MM.1S (cell line): ENCODE data around the gene SORL1-AS1.

Experiments
- EZH2phosphoT487 ChIP-seq: fragments of 300-600 bp; sonication (generic); IDR thresholded peaks from 2 replicates; pipeline ENCODE4 v1.6.1; 2018; ENCODE audit warnings: antibody characterized with exemption, low read length
- TF ChIP-seq, protein P1 (sequence below): fragments of 300-600 bp; sonication (generic); IDR thresholded peaks from 2 replicates; pipeline ENCODE4 v1.5.1; 2016; ENCODE audit warnings: antibody characterized with exemption, low read length, mixed read lengths

DNA sequence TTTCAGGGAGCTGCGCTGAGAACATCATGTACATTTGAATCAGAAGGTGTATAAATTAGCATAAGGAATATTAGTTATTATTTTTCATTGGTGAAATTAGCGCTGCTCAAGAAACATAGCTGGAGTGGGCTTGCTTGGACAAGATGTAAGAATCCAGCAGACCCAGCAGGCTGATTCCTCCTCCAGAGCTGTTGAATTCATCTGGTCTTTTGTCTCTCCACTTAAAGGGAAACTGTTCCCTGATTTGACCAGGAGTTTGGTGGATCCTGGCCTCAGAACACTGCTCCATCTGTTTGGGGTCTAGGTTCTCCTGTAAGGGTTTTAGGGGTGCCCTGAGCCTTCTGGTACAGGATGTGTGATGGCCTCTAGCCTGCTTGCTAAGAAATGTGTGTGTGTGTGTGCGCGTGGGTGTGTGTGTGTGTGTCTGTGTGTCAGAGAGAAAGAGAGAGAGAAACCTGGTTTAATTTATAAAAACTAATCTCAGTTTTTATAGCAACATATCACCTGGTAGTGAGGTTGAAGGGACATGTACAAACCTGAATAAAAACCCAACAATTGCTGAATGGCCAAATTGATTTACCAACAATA is 9.0 kb downstream of the SORL1-AS1 start:
- TF ChIP-seq EZH2phosphoT487, result no peak
- TF ChIP-seq, protein P1, sequence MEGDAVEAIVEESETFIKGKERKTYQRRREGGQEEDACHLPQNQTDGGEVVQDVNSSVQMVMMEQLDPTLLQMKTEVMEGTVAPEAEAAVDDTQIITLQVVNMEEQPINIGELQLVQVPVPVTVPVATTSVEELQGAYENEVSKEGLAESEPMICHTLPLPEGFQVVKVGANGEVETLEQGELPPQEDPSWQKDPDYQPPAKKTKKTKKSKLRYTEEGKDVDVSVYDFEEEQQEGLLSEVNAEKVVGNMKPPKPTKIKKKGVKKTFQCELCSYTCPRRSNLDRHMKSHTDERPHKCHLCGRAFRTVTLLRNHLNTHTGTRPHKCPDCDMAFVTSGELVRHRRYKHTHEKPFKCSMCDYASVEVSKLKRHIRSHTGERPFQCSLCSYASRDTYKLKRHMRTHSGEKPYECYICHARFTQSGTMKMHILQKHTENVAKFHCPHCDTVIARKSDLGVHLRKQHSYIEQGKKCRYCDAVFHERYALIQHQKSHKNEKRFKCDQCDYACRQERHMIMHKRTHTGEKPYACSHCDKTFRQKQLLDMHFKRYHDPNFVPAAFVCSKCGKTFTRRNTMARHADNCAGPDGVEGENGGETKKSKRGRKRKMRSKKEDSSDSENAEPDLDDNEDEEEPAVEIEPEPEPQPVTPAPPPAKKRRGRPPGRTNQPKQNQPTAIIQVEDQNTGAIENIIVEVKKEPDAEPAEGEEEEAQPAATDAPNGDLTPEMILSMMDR, result no peak
